HepG2 (cell line): ENCODE data around the gene MAP3K2. TPM values are rescaled to one million over a fixed set of nuclear protein-coding genes. Genes with fewer than 3 reads are reported as not detected.

Experiments
- ARID5B ChIP-seq: IDR thresholded peaks from 2 replicates; pipeline ENCODE4 v1.4.0; 2020; ENCODE audit warnings: mild to moderate bottlenecking, missing genetic modification reagents
- ATF3 ChIP-seq: sonication (generic); formaldehyde crosslinking; IDR thresholded peaks from 2 replicates; pipeline ENCODE4 v1.4.0; 2020; ENCODE audit warnings: missing genetic modification reagents
- DDIT3 ChIP-seq: sonication (generic); formaldehyde crosslinking; IDR thresholded peaks from 2 replicates; pipeline ENCODE4 v1.4.0; 2020; ENCODE audit warnings: mild to moderate bottlenecking, missing genetic modification reagents
- EED ChIP-seq: sonication (generic); formaldehyde crosslinking; IDR thresholded peaks from 2 replicates; pipeline ENCODE4 v1.5.0; 2020; ENCODE audit warnings: mild to moderate bottlenecking, missing genetic modification reagents
- FOSL2 ChIP-seq: sonication (generic); formaldehyde crosslinking; IDR thresholded peaks from 2 replicates; pipeline ENCODE4 v1.4.0; 2020; ENCODE audit warnings: missing genetic modification reagents
- FOXA3 ChIP-seq: IDR thresholded peaks from 2 replicates; pipeline ENCODE4 v1.6.1; 2016; ENCODE audit warnings: missing genetic modification reagents, missing compliant biosample characterization
- HOMEZ ChIP-seq: IDR thresholded peaks from 2 replicates; pipeline ENCODE4 v1.6.1; 2016; ENCODE audit warnings: low read depth
- ISL2 ChIP-seq: sonication (generic); formaldehyde crosslinking; IDR thresholded peaks from 2 replicates; pipeline ENCODE4 v1.5.0; 2020; ENCODE audit warnings: missing genetic modification reagents
- KDM2A ChIP-seq: sonication (generic); formaldehyde crosslinking; IDR thresholded peaks from 2 replicates; pipeline ENCODE4 v1.4.0; 2020; ENCODE audit warnings: low read depth, missing genetic modification reagents, borderline replicate concordance
- PRDM10 ChIP-seq: sonication (generic); formaldehyde crosslinking; IDR thresholded peaks from 2 replicates; pipeline ENCODE4 v1.4.0; 2020; ENCODE audit warnings: low read depth, missing genetic modification reagents
- SMARCC2 ChIP-seq: fragments of 450-650 bp; IDR thresholded peaks from 2 replicates; pipeline ENCODE4 v1.6.1; 2017; ENCODE audit warnings: antibody characterized with exemption, mild to moderate bottlenecking
- ZNF672 ChIP-seq: sonication (generic); formaldehyde crosslinking; IDR thresholded peaks from 2 replicates; pipeline ENCODE4 v1.8.1; 2022; ENCODE audit warnings: missing genetic modification reagents
- ZNF687 ChIP-seq: sonication (generic); formaldehyde crosslinking; IDR thresholded peaks from 2 replicates; pipeline ENCODE4 v1.5.1; 2020; ENCODE audit warnings: mild to moderate bottlenecking, missing genetic modification reagents, moderate library complexity
- polyA plus RNA-seq, 8 experiments: library from polyadenylated mRNA; depleted of rRNA in 3 of 8; stranded (reverse) in 7 of 8; unstranded in 1 of 8; fragments of >200 nt; fragmentation: Illumina TruSeq in 4 of 8; extraction: Trizol in 4 of 8; gene quantifications; 2 replicates each; pipeline versions ENCODE4 v1.2.1 to v1.2.3, GENCODE V29; 2011 to 2016; ENCODE audit warnings: low read depth in 4 of 8, missing spikeins in 1 of 8, mixed read lengths in 1 of 8; ENCODE audit not compliant: insufficient read depth in 1 of 8
- total RNA-seq, 5 experiments: library from RNA; depleted of rRNA; stranded (reverse); fragments of >200 nt; fragmentation: Illumina TruSeq; extraction: Trizol; gene quantifications; 2 replicates each; pipeline ENCODE4 v1.2.3, GENCODE V29; 2016; ENCODE audit warnings: low read depth in 1 of 5

Gene MAP3K2
- total and polyA plus RNA-seq, 2 of the 13 experiments (the other 11 are each of a cell fraction or from before 2014, with no cell fraction given): 12.2 to 37.2 TPM

- peak; percentile 60; the same call in 1 of the 2 replicates for TF ChIP-seq PRDM10 (CRISPR knock-in tag)
- no peak for TF ChIP-seq EED (CRISPR knock-in tag)
- TF ChIP-seq KDM2A: peak; percentile 30; the same call in 1 of the 2 replicates
- TF ChIP-seq SMARCC2: no peak
- no peak for TF ChIP-seq ZNF672 (CRISPR knock-in tag)
- TF ChIP-seq DDIT3 (CRISPR knock-in tag): no peak
- TF ChIP-seq ZNF687 (CRISPR knock-in tag): peak; percentile 48
- 0 out of 2 replicates have a peak, but pooled peaks have one; percentile 26 for TF ChIP-seq ARID5B
- TF ChIP-seq FOXA3: peak; percentile 7; the same call in 1 of the 2 replicates
- peak; percentile 95 for TF ChIP-seq FOSL2
- TF ChIP-seq HOMEZ (CRISPR knock-in tag): 0 out of 2 replicates have a peak, but pooled peaks have one; percentile 33
- no peak for TF ChIP-seq ISL2 (CRISPR knock-in tag)
- peak; percentile 57 for TF ChIP-seq ATF3 (CRISPR knock-in tag)
Measured at GRCh38 chr2:127398239-127398590, 10.4 kb upstream of the MAP3K2 start (continued).
